OCI-LY7 (cell line): ENCODE measurements around the gene TTC7B.

Experiments
- EZH2phosphoT487 ChIP-seq: fragments of 200-600 bp; sonication (generic); IDR thresholded peaks from 2 replicates; pipeline ENCODE4 v1.6.1; 2018; ENCODE audit warnings: low read depth, borderline replicate concordance, mild to moderate bottlenecking, mixed run types, antibody characterized with exemption, low read length, moderate library complexity, mixed read lengths
- TF ChIP-seq, protein P1 (sequence below): fragments of 200-600 bp; sonication (generic); conservative IDR thresholded peaks from 2 replicates; pipeline ENCODE4 v1.5.1; 2014; ENCODE audit warnings: mild to moderate bottlenecking, antibody characterized with exemption, low read length, moderate library complexity, mixed read lengths

- TF ChIP-seq, protein P1, sequence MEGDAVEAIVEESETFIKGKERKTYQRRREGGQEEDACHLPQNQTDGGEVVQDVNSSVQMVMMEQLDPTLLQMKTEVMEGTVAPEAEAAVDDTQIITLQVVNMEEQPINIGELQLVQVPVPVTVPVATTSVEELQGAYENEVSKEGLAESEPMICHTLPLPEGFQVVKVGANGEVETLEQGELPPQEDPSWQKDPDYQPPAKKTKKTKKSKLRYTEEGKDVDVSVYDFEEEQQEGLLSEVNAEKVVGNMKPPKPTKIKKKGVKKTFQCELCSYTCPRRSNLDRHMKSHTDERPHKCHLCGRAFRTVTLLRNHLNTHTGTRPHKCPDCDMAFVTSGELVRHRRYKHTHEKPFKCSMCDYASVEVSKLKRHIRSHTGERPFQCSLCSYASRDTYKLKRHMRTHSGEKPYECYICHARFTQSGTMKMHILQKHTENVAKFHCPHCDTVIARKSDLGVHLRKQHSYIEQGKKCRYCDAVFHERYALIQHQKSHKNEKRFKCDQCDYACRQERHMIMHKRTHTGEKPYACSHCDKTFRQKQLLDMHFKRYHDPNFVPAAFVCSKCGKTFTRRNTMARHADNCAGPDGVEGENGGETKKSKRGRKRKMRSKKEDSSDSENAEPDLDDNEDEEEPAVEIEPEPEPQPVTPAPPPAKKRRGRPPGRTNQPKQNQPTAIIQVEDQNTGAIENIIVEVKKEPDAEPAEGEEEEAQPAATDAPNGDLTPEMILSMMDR, result no peak
- TF ChIP-seq EZH2phosphoT487, result no peak
Observed at GRCh38 chr14:90560558-90560957, 255.7 kb downstream of the TTC7B start.
